Keratinocyte (primary cell): ENCODE results near the gene TRAF2. TPM values are rescaled to one million over a fixed set of nuclear protein-coding genes. Genes with fewer than 3 reads are reported as not detected.

Experiments
- DNase-seq: peaks from one replicate; pipeline ENCODE4 v3.0.0-alpha.2; 2011; ENCODE audit warnings: low read depth, missing footprints, low spot score
- FAIRE-seq: peaks from 2 replicates; lab custom pipeline; 2011; peaks lifted over from hg19 to GRCh38; lab: Jason Lieb, UNC
- H2AFZ ChIP-seq: 2 replicates; pipeline ENCODE4 v1.6.0; 2012; ENCODE audit warnings: low read length, control low read depth, inconsistent platforms; ENCODE audit not compliant: control insufficient read depth
- H3K27ac ChIP-seq: 2 replicates; pipeline ENCODE4 v1.5.1; 2011; ENCODE audit warnings: low read length; ENCODE audit not compliant: control insufficient read depth, insufficient read depth
- H3K27me3 ChIP-seq: 3 replicates; pipeline ENCODE4 v1.6.0; 2011; ENCODE audit warnings: low read length; ENCODE audit not compliant: control insufficient read depth, insufficient read depth; ENCODE audit errors: extremely low read depth
- H3K36me3 ChIP-seq, 2 experiments: 2 replicates in 1 of 2; 3 replicates in 1 of 2; pipeline ENCODE4 v1.5.1; 2011; ENCODE audit warnings: low read length in 2 of 2, mild to moderate bottlenecking in 1 of 2; ENCODE audit not compliant: control insufficient read depth in 2 of 2, insufficient read depth in 2 of 2; ENCODE audit errors: extremely low read depth in 1 of 2
- H3K4me1 ChIP-seq: 3 replicates; pipeline ENCODE4 v1.5.1; 2011; ENCODE audit warnings: low read length; ENCODE audit not compliant: control insufficient read depth, insufficient read depth; ENCODE audit errors: extremely low read depth
- H3K4me2 ChIP-seq: 3 replicates; pipeline ENCODE4 v1.6.0; 2011; ENCODE audit warnings: low read depth, low read length; ENCODE audit not compliant: control insufficient read depth, insufficient read depth; ENCODE audit errors: extremely low read depth
- H3K4me3 ChIP-seq, 3 experiments: fragments of 200-600 bp in 1 of 3; sonication (generic) in 1 of 3; 2 replicates in 2 of 3; 3 replicates in 1 of 3; pipeline ENCODE4 v1.5.1; 2011 to 2016; ENCODE audit warnings: low read length in 3 of 3, mild to moderate bottlenecking in 3 of 3, control low read depth in 2 of 3, inconsistent platforms in 1 of 3, low read depth in 1 of 3, mixed read lengths in 1 of 3, mixed run types in 1 of 3, moderate library complexity in 1 of 3; ENCODE audit not compliant: control insufficient read depth in 2 of 3, insufficient read depth in 2 of 3; ENCODE audit errors: extremely low read depth in 1 of 3
- H3K79me2 ChIP-seq: 2 replicates; pipeline ENCODE4 v1.6.0; 2012; ENCODE audit warnings: low read length; ENCODE audit not compliant: control insufficient read depth, insufficient read depth
- H3K9ac ChIP-seq: 3 replicates; pipeline ENCODE4 v1.6.0; 2011; ENCODE audit warnings: low read length; ENCODE audit not compliant: control insufficient read depth, insufficient read depth; ENCODE audit errors: extremely low read depth
- H3K9me1 ChIP-seq: 3 replicates; pipeline ENCODE4 v1.6.0; 2011; ENCODE audit warnings: low read length; ENCODE audit not compliant: control insufficient read depth, insufficient read depth; ENCODE audit errors: extremely low read depth
- H3K9me3 ChIP-seq: 2 replicates; pipeline ENCODE4 v1.5.1; 2012; ENCODE audit warnings: low read depth, low read length; ENCODE audit not compliant: control insufficient read depth
- H4K20me1 ChIP-seq: 3 replicates; pipeline ENCODE4 v1.6.0; 2011; ENCODE audit warnings: low read length; ENCODE audit not compliant: control insufficient read depth, insufficient read depth; ENCODE audit errors: extremely low read depth
- EZH2 ChIP-seq: IDR thresholded peaks from one replicate; pipeline ENCODE4 v1.6.1; 2012; ENCODE audit warnings: inconsistent platforms, mild to moderate bottlenecking, low read length, moderate library complexity
- dilution Hi-C: fragments of 300-500 bp; cut with MboI; formaldehyde crosslinking; loops from one replicate; pipeline ENCODE4 v1.7.0; 2020; ENCODE audit warnings: low sequenced_read_pairs; ENCODE audit not compliant: extremely low pct_ligation_motif_present
- polyA plus RNA-seq, 5 experiments: library from polyadenylated mRNA; depleted of rRNA in 3 of 5; stranded (reverse) in 3 of 5; stranded (forward) in 1 of 5; unstranded in 1 of 5; fragments of >200 nt; gene quantifications; 1 replicate in 1 of 5; 2 replicates in 3 of 5; 3 replicates in 1 of 5; pipeline versions ENCODE4 v1.2.1 to v1.2.3, GENCODE V29; 2011 to 2012; ENCODE audit warnings: missing spikeins in 2 of 5, low read depth in 1 of 5, low replicate concordance in 1 of 5
- TF ChIP-seq, protein P1 (sequence below), 3 experiments: IDR thresholded peaks in 1 of 3; conservative IDR thresholded peaks in 1 of 3; optimal IDR thresholded peaks in 1 of 3; 2 replicates in 2 of 3; 3 replicates in 1 of 3; pipeline versions ENCODE3 to v1.5.1; 2011; ENCODE audit warnings: low read length in 3 of 3, mild to moderate bottlenecking in 3 of 3, moderate library complexity in 2 of 3, control low read depth in 1 of 3, inconsistent platforms in 1 of 3; ENCODE audit not compliant: insufficient read depth in 2 of 3; ENCODE audit errors: extremely low read depth in 1 of 3

TRAF2 gene
- polyA plus RNA-seq, 1 donor (not counting 4 experiments of a cell fraction or from before 2014, with no cell fraction given), result 9.9 TPM

DNA sequence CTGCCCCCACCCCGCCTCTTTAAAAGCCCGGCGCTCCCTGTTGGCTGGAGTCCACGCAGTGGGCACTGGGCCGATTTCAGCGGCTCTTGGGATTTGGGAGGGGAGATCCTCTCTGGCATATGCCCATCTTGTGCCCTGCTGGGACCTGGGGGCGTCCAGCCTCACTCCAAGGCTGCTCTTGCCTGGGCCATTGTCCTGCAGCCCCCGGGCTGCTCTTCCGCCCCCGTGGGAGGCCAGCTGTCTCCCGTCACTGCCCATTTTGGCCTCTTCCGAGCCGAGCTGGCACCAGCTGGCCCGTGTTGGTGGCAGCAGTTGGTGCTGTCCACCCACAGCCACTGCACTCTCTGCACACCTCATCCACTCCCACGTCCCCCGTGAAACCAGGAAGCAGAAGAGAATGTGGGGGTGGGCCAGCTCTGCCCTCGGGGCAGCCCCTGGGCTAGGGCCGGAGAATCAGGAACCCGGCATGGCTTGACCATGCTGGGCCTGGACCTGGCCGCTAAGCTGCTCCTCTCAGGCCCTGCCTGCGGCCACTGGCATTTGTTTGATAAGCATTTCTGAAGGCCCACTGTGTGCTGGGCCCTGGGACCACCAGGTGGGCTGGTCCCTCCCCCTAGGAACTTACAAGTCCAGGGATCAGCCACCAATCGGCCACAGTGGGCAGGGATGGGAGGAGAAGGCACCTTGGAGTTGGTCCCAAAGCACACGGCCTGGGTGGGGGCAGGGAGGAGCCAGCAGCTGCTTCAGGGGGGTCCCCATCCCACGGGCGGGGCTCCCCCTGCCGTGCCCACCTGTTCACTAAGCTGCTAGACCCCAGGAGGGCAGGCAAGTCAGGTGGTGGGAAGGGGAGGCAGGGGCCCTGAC is 60.9 kb downstream of the TRAF2 start:
- FAIRE-seq (no peak), DNase-seq (no peak)
- no peaks in the 10 kb centered on the region for H3K9me1 ChIP-seq
- dilution Hi-C loops, result loop anchor here (25.0 kb wide), 1 partner anchor 135 kb away; the partner anchor contains the start of gene RABL6
- H3K9me3 ChIP-seq, result no peaks in the 10 kb centered on the region
- no peak overlapping the region for H3K4me3 ChIP-seq
- no peak overlapping the region for H3K27ac ChIP-seq
- H3K4me2 ChIP-seq, result no peak overlapping the region
- H3K27me3 ChIP-seq, result no peaks in the 10 kb centered on the region
- H4K20me1 ChIP-seq, result no peaks in the 10 kb centered on the region
- no peak for TF ChIP-seq EZH2
- TF ChIP-seq, protein P1, sequence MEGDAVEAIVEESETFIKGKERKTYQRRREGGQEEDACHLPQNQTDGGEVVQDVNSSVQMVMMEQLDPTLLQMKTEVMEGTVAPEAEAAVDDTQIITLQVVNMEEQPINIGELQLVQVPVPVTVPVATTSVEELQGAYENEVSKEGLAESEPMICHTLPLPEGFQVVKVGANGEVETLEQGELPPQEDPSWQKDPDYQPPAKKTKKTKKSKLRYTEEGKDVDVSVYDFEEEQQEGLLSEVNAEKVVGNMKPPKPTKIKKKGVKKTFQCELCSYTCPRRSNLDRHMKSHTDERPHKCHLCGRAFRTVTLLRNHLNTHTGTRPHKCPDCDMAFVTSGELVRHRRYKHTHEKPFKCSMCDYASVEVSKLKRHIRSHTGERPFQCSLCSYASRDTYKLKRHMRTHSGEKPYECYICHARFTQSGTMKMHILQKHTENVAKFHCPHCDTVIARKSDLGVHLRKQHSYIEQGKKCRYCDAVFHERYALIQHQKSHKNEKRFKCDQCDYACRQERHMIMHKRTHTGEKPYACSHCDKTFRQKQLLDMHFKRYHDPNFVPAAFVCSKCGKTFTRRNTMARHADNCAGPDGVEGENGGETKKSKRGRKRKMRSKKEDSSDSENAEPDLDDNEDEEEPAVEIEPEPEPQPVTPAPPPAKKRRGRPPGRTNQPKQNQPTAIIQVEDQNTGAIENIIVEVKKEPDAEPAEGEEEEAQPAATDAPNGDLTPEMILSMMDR (optimal IDR thresholded peaks at IDR 0.05 in 1 of 3, IDR thresholded peaks at IDR 0.05 in 1 of 3, conservative IDR thresholded peaks at IDR 0.05 in 1 of 3; ENCODE audit: extremely low read depth in 1 of 3, insufficient read depth in 2 of 3, low read length in 3 of 3), result no peak
- H3K4me1 ChIP-seq, result peaks cover 19% of the 10 kb centered on the region
- no peak overlapping the region for H3K9ac ChIP-seq
- peaks cover under 1 to 3% of the 10 kb centered on the region in 2 experiments for H3K36me3 ChIP-seq
- peaks cover 20% of the 10 kb centered on the region for H3K79me2 ChIP-seq
- no peak overlapping the region for H2AFZ ChIP-seq

DNA sequence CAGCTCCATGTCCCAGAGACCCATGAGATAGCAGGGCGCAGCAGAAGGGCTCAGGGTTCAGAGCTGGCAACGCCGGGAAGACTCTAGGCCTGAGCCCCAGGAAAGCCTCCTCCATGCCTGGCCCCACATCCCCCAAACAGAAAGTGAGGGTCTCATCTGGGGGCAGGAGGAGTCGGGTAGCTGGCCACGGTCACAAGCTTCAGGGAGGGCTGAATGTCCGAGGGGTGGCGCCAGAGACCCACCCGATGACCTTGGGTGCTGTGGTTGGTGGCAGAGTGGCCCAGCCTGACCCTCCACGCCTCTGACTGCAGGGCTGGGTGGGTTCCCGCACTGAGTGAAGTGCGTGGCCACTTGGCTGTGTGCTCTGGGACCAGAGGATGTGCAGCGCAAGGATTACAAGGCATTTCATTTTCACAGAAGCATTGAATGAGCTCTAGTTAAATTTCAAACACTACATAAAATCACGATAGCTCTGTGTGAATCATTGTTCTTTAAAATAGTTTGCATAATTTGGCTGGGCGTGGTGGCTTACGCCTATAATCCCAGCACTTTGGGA is 61.7 kb downstream of the TRAF2 start:
- H3K4me1 ChIP-seq, result peaks cover 19% of the 10 kb centered on the region
- DNase-seq, result no peak
- FAIRE-seq, result peak; percentile 17

More for the DNA sequence above, 61.7 kb downstream of the TRAF2 start:
- no peak overlapping the region for H3K9ac ChIP-seq
- dilution Hi-C loops, result loop anchor here (25.0 kb wide), 1 partner anchor 136 kb away; the partner anchor contains the start of gene RABL6
- no peaks in the 10 kb centered on the region for H3K36me3 ChIP-seq
- no peak overlapping the region for H2AFZ ChIP-seq
- H3K9me3 ChIP-seq, result no peaks in the 10 kb centered on the region
- H3K9me1 ChIP-seq, result no peaks in the 10 kb centered on the region
- TF ChIP-seq, protein P1 (optimal IDR thresholded peaks at IDR 0.05 in 1 of 3, IDR thresholded peaks at IDR 0.05 in 1 of 3, conservative IDR thresholded peaks at IDR 0.05 in 1 of 3; ENCODE audit: extremely low read depth in 1 of 3, insufficient read depth in 2 of 3, low read length in 3 of 3), result peak in 2 of 3 experiments; percentile 12 to 43
- no peak for TF ChIP-seq EZH2
- no peak overlapping the region for H3K4me2 ChIP-seq
- no peak overlapping the region for H3K4me3 ChIP-seq
- peaks cover 12% of the 10 kb centered on the region for H3K79me2 ChIP-seq
- no peak overlapping the region for H3K27ac ChIP-seq
- no peaks in the 10 kb centered on the region for H3K27me3 ChIP-seq
- H4K20me1 ChIP-seq, result no peaks in the 10 kb centered on the region
